ENCODE measurements around the gene IFITM5. TPM values are rescaled to one million over a fixed set of nuclear protein-coding genes. Genes with fewer than 3 reads are reported as not detected.

Gene IFITM5
- not detected for polyA plus RNA-seq (2013, experiment 1 of 2)
- polyA plus RNA-seq (2013, experiment 2 of 2): not detected

GRCh38 chr11:299081-299891, at the start of gene IFITM5:
TSS of gene IFITM5 (minus strand) at chr11:299526. CDS start at chr11:299490, 36 bp downstream.
- no peaks in the 10 kb centered on the region for H3K36me3 ChIP-seq (ENCODE audit: control insufficient read depth, insufficient read depth, low read length)
- H3K27ac ChIP-seq (ENCODE audit: low read depth, low read length, severe bottlenecking): no peak within 1 kb of the TSS
- H3K9me3 ChIP-seq (ENCODE audit: control insufficient read depth, low read length): no peaks in the 10 kb centered on the region
- H3K4me1 ChIP-seq (ENCODE audit: control insufficient read depth, insufficient read depth, low read length, poor library complexity, severe bottlenecking): no peaks in the 10 kb centered on the region
- no peak within 1 kb of the TSS for H3K4me3 ChIP-seq (ENCODE audit: extremely low read depth, insufficient read depth, low read length, poor library complexity, severe bottlenecking)
- 92 to 93% methylated on average over 21 to 26 of the region's 40 CpGs for WGBS, 2 experiments (ENCODE audit: insufficient coverage in 2 of 2)

- no peak overlapping the region for H3K4me3 ChIP-seq (ENCODE audit: extremely low read depth, insufficient read depth, low read length, poor library complexity, severe bottlenecking)
- no peaks in the 10 kb centered on the region for H3K36me3 ChIP-seq (ENCODE audit: control insufficient read depth, insufficient read depth, low read length)
- no peaks in the 10 kb centered on the region for H3K9me3 ChIP-seq (ENCODE audit: control insufficient read depth, low read length)
- WGBS, 2 experiments (ENCODE audit: insufficient coverage in 2 of 2): 94 to 100% methylated on average over 2 to 3 of the region's 3 CpGs
- no peaks in the 10 kb centered on the region for H3K4me1 ChIP-seq (ENCODE audit: control insufficient read depth, insufficient read depth, low read length, poor library complexity, severe bottlenecking)
- no peak overlapping the region for H3K27ac ChIP-seq (ENCODE audit: low read depth, low read length, severe bottlenecking)
These were observed 47.2 kb upstream of the IFITM5 start for GRCh38 chr11:346529-346928.

GRCh38 chr11:344836-345578, 45.7 kb upstream of the IFITM5 start:
- Histone ChIP-seq H3K4me1 (ENCODE audit: control insufficient read depth, insufficient read depth, low read length, poor library complexity, severe bottlenecking) (no peaks in the 10 kb centered on the region), H3K4me3 (ENCODE audit: extremely low read depth, insufficient read depth, low read length, poor library complexity, severe bottlenecking) (no peak overlapping the region), H3K9me3 (ENCODE audit: control insufficient read depth, low read length) (no peaks in the 10 kb centered on the region), H3K27ac (ENCODE audit: low read depth, low read length, severe bottlenecking) (no peak overlapping the region), H3K36me3 (ENCODE audit: control insufficient read depth, insufficient read depth, low read length) (no peaks in the 10 kb centered on the region)
- 85 to 96% methylated on average over 7 of the region's 11 CpGs for WGBS, 2 experiments (ENCODE audit: insufficient coverage in 2 of 2)

- WGBS, 2 experiments (ENCODE audit: insufficient coverage in 2 of 2): 90 to 96% methylated on average over 3 of the region's 3 CpGs
- peak overlapping the region; percentile 10 for H3K27ac ChIP-seq (ENCODE audit: low read depth, low read length, severe bottlenecking)
- H3K36me3 ChIP-seq (ENCODE audit: control insufficient read depth, insufficient read depth, low read length): no peaks in the 10 kb centered on the region
- no peaks in the 10 kb centered on the region for H3K9me3 ChIP-seq (ENCODE audit: control insufficient read depth, low read length)
- no peaks in the 10 kb centered on the region for H3K4me1 ChIP-seq (ENCODE audit: control insufficient read depth, insufficient read depth, low read length, poor library complexity, severe bottlenecking)
- no peak overlapping the region for H3K4me3 ChIP-seq (ENCODE audit: extremely low read depth, insufficient read depth, low read length, poor library complexity, severe bottlenecking)
These were observed 43.0 kb upstream of the IFITM5 start for GRCh38 chr11:342328-342727.

- Histone ChIP-seq H3K36me3 (ENCODE audit: control insufficient read depth, insufficient read depth, low read length) (no peaks in the 10 kb centered on the region), H3K9me3 (ENCODE audit: control insufficient read depth, low read length) (no peaks in the 10 kb centered on the region), H3K4me1 (ENCODE audit: control insufficient read depth, insufficient read depth, low read length, poor library complexity, severe bottlenecking) (no peaks in the 10 kb centered on the region), H3K4me3 (ENCODE audit: extremely low read depth, insufficient read depth, low read length, poor library complexity, severe bottlenecking) (no peak overlapping the region), H3K27ac (ENCODE audit: low read depth, low read length, severe bottlenecking) (no peak overlapping the region)
- 55 to 66% methylated on average over 3 of the region's 5 CpGs for WGBS, 2 experiments (ENCODE audit: insufficient coverage in 2 of 2)
These were observed 41.5 kb upstream of the IFITM5 start for GRCh38 chr11:340539-341512.

GRCh38 chr11:339963-340362, 40.6 kb upstream of the IFITM5 start:
- H3K4me3 ChIP-seq (ENCODE audit: extremely low read depth, insufficient read depth, low read length, poor library complexity, severe bottlenecking): no peak overlapping the region
- peaks cover 2% of the 10 kb centered on the region for H3K4me1 ChIP-seq (ENCODE audit: control insufficient read depth, insufficient read depth, low read length, poor library complexity, severe bottlenecking)
- 100% methylated on average over 1 of the region's 2 CpGs for WGBS, 2 experiments (ENCODE audit: insufficient coverage in 2 of 2)
- no peaks in the 10 kb centered on the region for H3K36me3 ChIP-seq (ENCODE audit: control insufficient read depth, insufficient read depth, low read length)
- H3K9me3 ChIP-seq (ENCODE audit: control insufficient read depth, low read length): no peaks in the 10 kb centered on the region
- H3K27ac ChIP-seq (ENCODE audit: low read depth, low read length, severe bottlenecking): no peak overlapping the region

- H3K4me3 ChIP-seq (ENCODE audit: extremely low read depth, insufficient read depth, low read length, poor library complexity, severe bottlenecking): no peak overlapping the region
- 96 to 97% methylated on average over 2 to 3 of the region's 6 CpGs for WGBS, 2 experiments (ENCODE audit: insufficient coverage in 2 of 2)
- H3K27ac ChIP-seq (ENCODE audit: low read depth, low read length, severe bottlenecking): no peak overlapping the region
- peaks cover 11% of the 10 kb centered on the region for H3K4me1 ChIP-seq (ENCODE audit: control insufficient read depth, insufficient read depth, low read length, poor library complexity, severe bottlenecking)
- H3K9me3 ChIP-seq (ENCODE audit: control insufficient read depth, low read length): peaks cover 7% of the 10 kb centered on the region
- H3K36me3 ChIP-seq (ENCODE audit: control insufficient read depth, insufficient read depth, low read length): no peaks in the 10 kb centered on the region
These were observed 38.4 kb upstream of the IFITM5 start for GRCh38 chr11:337711-338110.

GRCh38 chr11:336659-337198, 37.4 kb upstream of the IFITM5 start:
- 80 to 82% methylated on average over 1 to 4 of the region's 4 CpGs for WGBS, 2 experiments (ENCODE audit: insufficient coverage in 2 of 2)
- H3K36me3 ChIP-seq (ENCODE audit: control insufficient read depth, insufficient read depth, low read length): no peaks in the 10 kb centered on the region
- H3K4me3 ChIP-seq (ENCODE audit: extremely low read depth, insufficient read depth, low read length, poor library complexity, severe bottlenecking): no peak overlapping the region
- H3K9me3 ChIP-seq (ENCODE audit: control insufficient read depth, low read length): peaks cover 10% of the 10 kb centered on the region
- H3K27ac ChIP-seq (ENCODE audit: low read depth, low read length, severe bottlenecking): no peak overlapping the region
- peaks cover 11% of the 10 kb centered on the region for H3K4me1 ChIP-seq (ENCODE audit: control insufficient read depth, insufficient read depth, low read length, poor library complexity, severe bottlenecking)

GRCh38 chr11:335779-336658, 36.7 kb upstream of the IFITM5 start:
- Histone ChIP-seq H3K9me3 (ENCODE audit: control insufficient read depth, low read length) (peaks cover 10% of the 10 kb centered on the region), H3K4me1 (ENCODE audit: control insufficient read depth, insufficient read depth, low read length, poor library complexity, severe bottlenecking) (peaks cover 11% of the 10 kb centered on the region), H3K27ac (ENCODE audit: low read depth, low read length, severe bottlenecking) (peak overlapping the region; percentile 73), H3K36me3 (ENCODE audit: control insufficient read depth, insufficient read depth, low read length) (no peaks in the 10 kb centered on the region), H3K4me3 (ENCODE audit: extremely low read depth, insufficient read depth, low read length, poor library complexity, severe bottlenecking) (no peak overlapping the region)
- WGBS, 2 experiments (ENCODE audit: insufficient coverage in 2 of 2): 64 to 82% methylated on average over 5 to 6 of the region's 15 CpGs
